HG02938 (cell line): ENCODE results near the gene SKOR1.

Experiments
- ATAC-seq: cut with Tn5 transposase; IDR thresholded peaks from one replicate; pipeline ENCODE4 v1.9.1; 2021; ENCODE audit warnings: mild to moderate bottlenecking, moderate library complexity; ENCODE audit not compliant: unreplicated experiment

SKOR1 gene

DNA sequence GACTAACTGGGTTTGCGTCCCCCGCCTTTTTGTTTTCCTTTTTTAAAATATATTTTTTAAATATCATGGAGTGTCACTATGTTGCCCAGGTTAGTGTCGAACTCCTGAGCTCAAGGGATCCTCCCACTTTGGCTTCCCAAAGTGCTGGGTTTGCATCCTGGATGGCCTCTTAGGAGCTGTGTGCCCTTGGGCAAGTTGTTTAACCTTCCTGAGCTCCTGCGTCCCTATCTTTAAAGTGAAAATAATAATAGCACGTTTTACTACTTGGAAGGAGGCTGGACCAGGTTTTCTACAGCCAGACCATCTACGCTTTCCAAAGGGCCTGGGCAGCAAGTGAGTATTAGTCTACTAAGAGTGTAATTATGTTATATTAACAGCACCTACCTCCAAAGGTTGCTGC, 58.7 kb downstream of the SKOR1 start:
- ATAC-seq = no peak
